HepG2 (cell line): ENCODE data around the gene LMCD1. TPM values are rescaled to one million over a fixed set of nuclear protein-coding genes. Genes with fewer than 3 reads are reported as not detected.
A peak's percentile ranks its signal among the peaks of the same experiment; 100 is the strongest.

Experiments used
- ATAC-seq: fragments of 200-7000 bp; cut with Tn5 transposase; 3 replicates; pipeline ENCODE4 v1.9.1; 2020; ENCODE audit warnings: mild to moderate bottlenecking, moderate library complexity
- BruUV-seq: library from RNA; stranded (reverse); fragments of 400-500 nt; replicated peaks from 2 replicates; lab custom pipeline; 2021; lab: Mats Ljungman, UMichigan
- CTCF ChIA-PET: fragments of 300-600 bp; formaldehyde crosslinking; extraction: SDS; loops from one replicate; lab custom pipeline; 2021; ENCODE audit warnings: low total read pairs, inconsistent platforms, low intra/inter-chr PET ratio; lab: Yijun Ruan, JAX
- POLR2A ChIA-PET: fragments of 350-600 bp; sonication (Branson Sonifier 250); formaldehyde crosslinking; loops from one replicate; lab custom pipeline; 2020; ENCODE audit warnings: antibody characterized with exemption, inconsistent platforms; lab: Yijun Ruan, JAX
- DNase-seq: peaks from one replicate; pipeline ENCODE4 v3.0.0-alpha.2; 2015; ENCODE audit warnings: low spot score
- FAIRE-seq: peaks from 3 replicates; lab custom pipeline; 2011; peaks lifted over from hg19 to GRCh38; lab: Jason Lieb, UNC
- H2AFZ ChIP-seq: one replicate; pipeline ENCODE4 v1.6.1; 2011; ENCODE audit warnings: low read length, inconsistent platforms
- H3K27ac ChIP-seq: fragments of 300-600 bp; 3 replicates; pipeline ENCODE4 v1.8.0; 2011; ENCODE audit warnings: mixed run types, mild to moderate bottlenecking, mixed read lengths, low read length, inconsistent platforms; ENCODE audit not compliant: insufficient read depth; ENCODE audit errors: extremely low read length
- H3K27me3 ChIP-seq, 2 experiments: fragments of 200-600 bp in 1 of 2; 2 replicates in 1 of 2; 3 replicates in 1 of 2; pipeline versions ENCODE4 v1.6.0 to v1.8.0; 2011; ENCODE audit warnings: low read length in 2 of 2, mild to moderate bottlenecking in 2 of 2, moderate library complexity in 2 of 2, inconsistent platforms in 1 of 2; ENCODE audit not compliant: insufficient read depth in 2 of 2, control insufficient read depth in 1 of 2
- H3K36me3 ChIP-seq, 2 experiments: fragments of 200-600 bp in 1 of 2; replicated peaks in 1 of 2; 2 replicates in 1 of 2; 3 replicates in 1 of 2; pipeline versions ENCODE4 v1.5.1 to v1.8.0; 2011; ENCODE audit warnings: low read length in 2 of 2, inconsistent platforms in 1 of 2; ENCODE audit not compliant: insufficient read depth in 2 of 2, control insufficient read depth in 1 of 2
- H3K4me1 ChIP-seq: 2 replicates; pipeline ENCODE4 v1.5.1; 2012; ENCODE audit warnings: low read length, inconsistent platforms; ENCODE audit not compliant: insufficient read depth
- H3K4me2 ChIP-seq: 2 replicates; pipeline ENCODE4 v1.6.0; 2011; ENCODE audit warnings: low read depth, low read length, inconsistent platforms
- H3K4me3 ChIP-seq, 3 experiments: fragments of 200-600 bp in 1 of 3; sonication (generic), shearing (Covaris generic) in 1 of 3; replicated peaks in 1 of 3; 2 replicates each; pipeline ENCODE4 v1.5.1; 2011 to 2016; ENCODE audit warnings: low read length in 3 of 3, inconsistent platforms in 2 of 3, low read depth in 2 of 3, mild to moderate bottlenecking in 2 of 3, control low read depth in 1 of 3, mixed read lengths in 1 of 3; ENCODE audit not compliant: insufficient read depth in 1 of 3
- H3K79me2 ChIP-seq: one replicate; pipeline ENCODE4 v1.6.1; 2011; ENCODE audit warnings: low read length, inconsistent platforms; ENCODE audit not compliant: insufficient read depth
- H3K9ac ChIP-seq: 2 replicates; pipeline ENCODE4 v1.6.0; 2011; ENCODE audit warnings: mild to moderate bottlenecking, low read depth, low read length, inconsistent platforms; ENCODE audit not compliant: insufficient read depth
- H3K9me3 ChIP-seq: 2 replicates; pipeline ENCODE4 v1.5.1; 2012; ENCODE audit warnings: mild to moderate bottlenecking, low read length
- H4K20me1 ChIP-seq: 2 replicates; pipeline ENCODE4 v1.6.0; 2011; ENCODE audit warnings: inconsistent platforms, mild to moderate bottlenecking, low read length, moderate library complexity; ENCODE audit not compliant: insufficient read depth
- MXD1 ChIP-seq: sonication (generic); formaldehyde crosslinking; IDR thresholded peaks from 2 replicates; pipeline ENCODE4 v1.4.0; 2020; ENCODE audit warnings: mild to moderate bottlenecking, missing genetic modification reagents
- RXRB ChIP-seq: IDR thresholded peaks from 2 replicates; pipeline ENCODE4 v1.6.1; 2016; ENCODE audit warnings: borderline replicate concordance, missing genetic modification reagents, missing compliant biosample characterization
- ZNF609 ChIP-seq: sonication (generic); formaldehyde crosslinking; IDR thresholded peaks from 2 replicates; pipeline ENCODE4 v1.4.0; 2020; ENCODE audit warnings: mild to moderate bottlenecking, missing genetic modification reagents, borderline replicate concordance
- WGBS: methylation state at CpG from one replicate; pipeline ENCODE4 v1.1.6; 2017; ENCODE audit warnings: low lambda C conversion rate; 5-methylcytosine and 5-hydroxymethylcytosine counted together
- in situ Hi-C: cut with HindIII; loops from 2 replicates; pipeline ENCODE4 v1.10.0; 2017; ENCODE audit warnings: low pct_unique_long_range_greater_than_20kb; ENCODE audit not compliant: extremely low pct_ligation_motif_present
- intact Hi-C: fragments of 100-400 bp; cut with micrococcal nuclease; formaldehyde crosslinking; loops from one replicate; pipeline ENCODE4 v1.10.0; 2022; ENCODE audit not compliant: unreplicated experiment
- polyA plus RNA-seq, 8 experiments: library from polyadenylated mRNA; depleted of rRNA in 3 of 8; stranded (reverse) in 7 of 8; unstranded in 1 of 8; fragments of >200 nt; fragmentation: Illumina TruSeq in 4 of 8; extraction: Trizol in 4 of 8; gene quantifications; 2 replicates each; pipeline versions ENCODE4 v1.2.1 to v1.2.3, GENCODE V29; 2011 to 2016; ENCODE audit warnings: low read depth in 4 of 8, missing spikeins in 1 of 8, mixed read lengths in 1 of 8; ENCODE audit not compliant: insufficient read depth in 1 of 8
- total RNA-seq, 5 experiments: library from RNA; depleted of rRNA; stranded (reverse); fragments of >200 nt; fragmentation: Illumina TruSeq; extraction: Trizol; gene quantifications; 2 replicates each; pipeline ENCODE4 v1.2.3, GENCODE V29; 2016; ENCODE audit warnings: low read depth in 1 of 5

LMCD1 gene
- total and polyA plus RNA-seq, 2 of the 13 experiments (the other 11 are each of a cell fraction or from before 2014, with no cell fraction given) = 6.2 to 7.1 TPM

GRCh38 chr3:8485141-8485870 is 16.3 kb upstream of the LMCD1 start:
- peaks cover 8% of the 10 kb centered on the region for H3K9me3 ChIP-seq
- no peak for ATAC-seq
- FAIRE-seq = no peak
- no TSS peak for BruUV-seq
- POLR2A ChIA-PET = interaction anchor here (1.7 kb wide), 1 partner anchor 44 kb away, joined by 4 read pairs; no protein-coding TSS in a partner anchor
- no peaks in the 10 kb centered on the region for H3K79me2 ChIP-seq
- H3K4me3 ChIP-seq = no peak overlapping the region
- WGBS = 85% methylated on average over 3 of the region's 3 CpGs
- H3K27ac ChIP-seq = no peak overlapping the region
- peaks cover 85% of the 10 kb centered on the region for H3K4me1 ChIP-seq
- no peaks in the 10 kb centered on the region for H3K27me3 ChIP-seq
- DNase-seq = peak; percentile 25
- H2AFZ ChIP-seq = no peak overlapping the region
- intact Hi-C loops (no loop called here), in situ Hi-C loops (no loop called here)
- TF ChIP-seq MXD1 (CRISPR knock-in tag) = no peak
- TF ChIP-seq RXRB (CRISPR knock-in tag) = no peak
- no peak for TF ChIP-seq ZNF609 (CRISPR knock-in tag)
- H4K20me1 ChIP-seq = no peaks in the 10 kb centered on the region
- H3K4me2 ChIP-seq = no peak overlapping the region
- no peaks in the 10 kb centered on the region for H3K36me3 ChIP-seq
- no peak overlapping the region for H3K9ac ChIP-seq
- CTCF ChIA-PET = no interaction called here
